ENCODE data around the gene MYOM1. TPM values are rescaled to one million over a fixed set of nuclear protein-coding genes. Genes with fewer than 3 reads are reported as not detected.

Gene MYOM1
- total RNA-seq, 1 donor from 2014 or later = 0.26 TPM

DNA sequence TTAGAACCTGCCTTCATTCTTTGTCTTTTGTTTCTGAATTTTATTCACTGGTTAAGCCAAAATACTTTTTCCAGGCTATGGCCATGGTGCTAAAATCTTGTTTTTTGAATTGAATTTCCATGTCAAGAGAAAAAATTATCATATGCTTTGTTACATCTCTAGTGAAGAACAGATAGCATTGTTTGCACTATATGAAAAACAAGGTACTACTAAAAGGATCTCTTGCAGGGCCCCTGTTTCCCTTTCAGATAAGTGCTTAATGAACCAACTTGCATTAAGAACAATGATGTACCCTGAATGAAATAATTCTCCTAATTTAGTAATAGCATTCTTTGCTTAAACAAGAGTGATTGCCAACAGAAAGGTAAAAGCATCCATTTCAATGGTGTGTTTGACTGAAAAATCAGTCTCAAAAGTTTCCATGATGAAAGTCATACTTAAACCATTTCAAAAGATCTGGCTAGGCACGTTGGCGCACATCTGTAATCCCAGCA is 37.9 kb upstream of the MYOM1 start:
- H3K4me3 ChIP-seq (ENCODE audit: low read depth, low read length) = no peak overlapping the region
- DNase-seq (ENCODE audit: low read depth) (no peak), FAIRE-seq (no peak)
- no peaks in the 10 kb centered on the region for H3K27me3 ChIP-seq (ENCODE audit: control insufficient read depth, insufficient read depth, low read length)
- TF ChIP-seq, protein P1, sequence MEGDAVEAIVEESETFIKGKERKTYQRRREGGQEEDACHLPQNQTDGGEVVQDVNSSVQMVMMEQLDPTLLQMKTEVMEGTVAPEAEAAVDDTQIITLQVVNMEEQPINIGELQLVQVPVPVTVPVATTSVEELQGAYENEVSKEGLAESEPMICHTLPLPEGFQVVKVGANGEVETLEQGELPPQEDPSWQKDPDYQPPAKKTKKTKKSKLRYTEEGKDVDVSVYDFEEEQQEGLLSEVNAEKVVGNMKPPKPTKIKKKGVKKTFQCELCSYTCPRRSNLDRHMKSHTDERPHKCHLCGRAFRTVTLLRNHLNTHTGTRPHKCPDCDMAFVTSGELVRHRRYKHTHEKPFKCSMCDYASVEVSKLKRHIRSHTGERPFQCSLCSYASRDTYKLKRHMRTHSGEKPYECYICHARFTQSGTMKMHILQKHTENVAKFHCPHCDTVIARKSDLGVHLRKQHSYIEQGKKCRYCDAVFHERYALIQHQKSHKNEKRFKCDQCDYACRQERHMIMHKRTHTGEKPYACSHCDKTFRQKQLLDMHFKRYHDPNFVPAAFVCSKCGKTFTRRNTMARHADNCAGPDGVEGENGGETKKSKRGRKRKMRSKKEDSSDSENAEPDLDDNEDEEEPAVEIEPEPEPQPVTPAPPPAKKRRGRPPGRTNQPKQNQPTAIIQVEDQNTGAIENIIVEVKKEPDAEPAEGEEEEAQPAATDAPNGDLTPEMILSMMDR (IDR thresholded peaks at IDR 0.05; ENCODE audit: insufficient read depth, low read length, severe bottlenecking) = no peak
- peaks cover 12% of the 10 kb centered on the region for H3K36me3 ChIP-seq (ENCODE audit: control insufficient read depth, insufficient read depth, low read length)

DNA sequence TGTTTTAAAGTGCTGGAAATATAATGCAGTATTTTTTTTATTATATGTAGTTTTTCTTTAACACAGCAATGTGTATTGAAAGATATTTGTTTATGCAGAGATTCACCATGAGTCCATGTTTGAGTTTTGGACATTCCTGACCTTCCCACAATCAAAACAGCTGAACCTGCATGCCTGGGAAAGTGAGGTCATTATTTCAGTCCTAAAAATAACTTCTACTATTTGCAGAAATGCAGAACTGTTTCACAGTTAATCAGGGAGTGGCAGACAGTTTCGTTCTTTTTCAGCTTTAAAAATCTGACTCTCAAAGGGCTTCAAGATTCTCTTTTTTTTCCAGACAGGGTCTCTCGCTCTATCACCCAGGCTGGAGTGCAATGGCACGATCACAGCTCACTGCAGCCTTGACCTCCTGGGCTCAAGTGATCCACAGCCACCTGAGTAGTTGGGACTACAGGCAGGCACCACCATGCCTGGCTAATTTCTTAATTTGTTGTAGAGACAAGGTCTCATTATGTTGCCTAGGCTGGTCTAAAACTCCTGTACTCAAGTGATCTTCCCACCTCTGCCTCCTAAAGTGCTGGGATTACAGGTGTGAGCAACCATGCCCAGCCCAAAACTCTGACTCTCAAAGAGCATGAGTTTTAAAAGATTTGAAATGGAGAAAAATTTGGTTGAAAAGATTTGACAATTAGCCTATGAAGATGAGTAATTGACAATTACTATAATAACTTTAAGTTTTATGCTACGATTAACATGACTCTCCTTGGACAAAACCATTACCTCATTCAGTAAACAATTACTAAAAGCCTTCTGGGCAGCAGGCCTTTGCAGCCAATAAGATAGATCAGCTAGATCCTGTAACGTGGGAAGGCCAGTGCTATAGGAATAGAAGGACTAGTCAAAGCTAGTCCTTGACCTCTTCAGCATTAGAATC is 37.2 kb upstream of the MYOM1 start:
- FAIRE-seq (no peak), DNase-seq (ENCODE audit: low read depth) (peak; percentile 90)
- H3K36me3 ChIP-seq (ENCODE audit: control insufficient read depth, insufficient read depth, low read length) = peaks cover 12% of the 10 kb centered on the region
- TF ChIP-seq, protein P1 (IDR thresholded peaks at IDR 0.05; ENCODE audit: insufficient read depth, low read length, severe bottlenecking) = no peak
- no peaks in the 10 kb centered on the region for H3K27me3 ChIP-seq (ENCODE audit: control insufficient read depth, insufficient read depth, low read length)
- H3K4me3 ChIP-seq (ENCODE audit: low read depth, low read length) = no peak overlapping the region

DNA sequence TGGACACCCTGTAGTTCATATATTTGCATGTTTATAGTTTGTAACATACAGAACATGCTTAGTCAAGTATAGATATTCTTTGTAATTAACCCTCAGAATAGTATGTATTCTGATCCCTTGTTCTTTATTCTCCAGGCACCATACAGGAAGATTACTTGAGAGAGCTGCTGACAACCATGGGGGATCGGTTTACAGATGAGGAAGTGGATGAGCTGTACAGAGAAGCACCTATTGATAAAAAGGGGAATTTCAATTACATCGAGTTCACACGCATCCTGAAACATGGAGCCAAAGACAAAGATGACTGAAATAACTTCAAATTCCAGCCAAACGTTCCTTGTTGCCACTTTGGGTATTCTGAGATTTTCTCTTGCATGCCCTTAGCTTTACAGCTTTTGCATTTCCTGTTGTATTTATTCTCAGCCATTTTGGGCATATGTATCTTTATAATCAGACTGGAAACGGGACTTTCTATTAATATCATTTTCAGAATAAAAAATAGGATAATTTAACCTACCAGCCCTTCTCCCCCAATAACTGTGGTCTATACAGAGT is 35.9 kb upstream of the MYOM1 start:
- Histone ChIP-seq H3K36me3 (ENCODE audit: control insufficient read depth, insufficient read depth, low read length) (peaks cover 13% of the 10 kb centered on the region), H3K27me3 (ENCODE audit: control insufficient read depth, insufficient read depth, low read length) (no peaks in the 10 kb centered on the region), H3K4me3 (ENCODE audit: low read depth, low read length) (no peak overlapping the region)
- DNase-seq (ENCODE audit: low read depth) (peak; percentile 56), FAIRE-seq (no peak)
- TF ChIP-seq, protein P1 (IDR thresholded peaks at IDR 0.05; ENCODE audit: insufficient read depth, low read length, severe bottlenecking) = no peak

DNA sequence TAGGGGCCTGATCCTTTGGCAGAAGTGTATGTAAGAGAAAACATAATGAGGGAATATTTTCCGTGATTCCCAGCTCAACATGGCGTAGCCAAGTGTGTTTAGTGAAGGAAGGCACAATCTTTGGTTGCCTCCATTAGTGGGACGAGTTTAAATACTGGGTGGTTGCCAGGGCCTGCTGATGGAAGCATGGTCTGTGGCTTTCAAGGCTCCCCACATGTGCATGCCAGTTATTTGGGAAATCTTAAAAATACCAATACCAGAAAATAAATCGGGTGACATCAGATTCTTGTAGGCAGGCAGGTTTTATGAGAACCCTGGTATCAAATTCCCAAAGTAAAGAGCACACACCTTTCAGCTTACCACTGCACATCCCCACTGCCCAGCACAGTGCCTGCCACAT is 35.0 kb upstream of the MYOM1 start:
- Histone ChIP-seq H3K36me3 (ENCODE audit: control insufficient read depth, insufficient read depth, low read length) (peaks cover 13% of the 10 kb centered on the region), H3K27me3 (ENCODE audit: control insufficient read depth, insufficient read depth, low read length) (no peaks in the 10 kb centered on the region), H3K4me3 (ENCODE audit: low read depth, low read length) (no peak overlapping the region)
- TF ChIP-seq, protein P1 (IDR thresholded peaks at IDR 0.05; ENCODE audit: insufficient read depth, low read length, severe bottlenecking) = no peak
- FAIRE-seq (no peak), DNase-seq (ENCODE audit: low read depth) (no peak)

DNA sequence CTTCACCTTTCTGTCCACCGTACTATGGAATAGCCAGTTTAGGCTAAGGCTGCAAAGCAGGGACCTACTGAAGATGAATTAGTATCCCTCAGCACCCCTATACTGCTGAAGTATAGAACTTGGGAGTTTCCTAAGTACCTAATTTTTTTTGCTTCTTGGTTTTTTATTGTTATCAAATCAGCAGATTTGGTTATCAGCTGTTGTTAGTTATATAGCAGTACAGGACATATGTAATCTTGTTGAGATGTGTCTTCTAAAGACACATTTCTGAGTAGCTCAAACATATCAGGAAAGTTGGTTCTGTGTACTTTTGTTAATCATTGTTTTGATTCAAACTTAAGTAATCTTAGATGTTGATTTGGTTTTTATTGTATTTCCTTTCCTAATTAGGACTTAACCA is 33.1 kb upstream of the MYOM1 start:
- peaks cover 11% of the 10 kb centered on the region for H3K36me3 ChIP-seq (ENCODE audit: control insufficient read depth, insufficient read depth, low read length)
- no peaks in the 10 kb centered on the region for H3K27me3 ChIP-seq (ENCODE audit: control insufficient read depth, insufficient read depth, low read length)
- H3K4me3 ChIP-seq (ENCODE audit: low read depth, low read length) = no peak overlapping the region
- no peak for DNase-seq (ENCODE audit: low read depth)
- TF ChIP-seq, protein P1 (IDR thresholded peaks at IDR 0.05; ENCODE audit: insufficient read depth, low read length, severe bottlenecking) = no peak
- no peak for FAIRE-seq

All from bronchial epithelial cell (primary cell).